GM18861 (cell line): ENCODE results near the gene C17orf107.
"Not testable (repeated sequence)": the region's sequence is repeated elsewhere in the genome, so short reads cannot be mapped to it uniquely, and the experiment has no call there.

Source experiments
- ATAC-seq: cut with Tn5 transposase; IDR thresholded peaks from one replicate; pipeline ENCODE4 v1.9.1; 2021; ENCODE audit not compliant: unreplicated experiment

Gene C17orf107

DNA sequence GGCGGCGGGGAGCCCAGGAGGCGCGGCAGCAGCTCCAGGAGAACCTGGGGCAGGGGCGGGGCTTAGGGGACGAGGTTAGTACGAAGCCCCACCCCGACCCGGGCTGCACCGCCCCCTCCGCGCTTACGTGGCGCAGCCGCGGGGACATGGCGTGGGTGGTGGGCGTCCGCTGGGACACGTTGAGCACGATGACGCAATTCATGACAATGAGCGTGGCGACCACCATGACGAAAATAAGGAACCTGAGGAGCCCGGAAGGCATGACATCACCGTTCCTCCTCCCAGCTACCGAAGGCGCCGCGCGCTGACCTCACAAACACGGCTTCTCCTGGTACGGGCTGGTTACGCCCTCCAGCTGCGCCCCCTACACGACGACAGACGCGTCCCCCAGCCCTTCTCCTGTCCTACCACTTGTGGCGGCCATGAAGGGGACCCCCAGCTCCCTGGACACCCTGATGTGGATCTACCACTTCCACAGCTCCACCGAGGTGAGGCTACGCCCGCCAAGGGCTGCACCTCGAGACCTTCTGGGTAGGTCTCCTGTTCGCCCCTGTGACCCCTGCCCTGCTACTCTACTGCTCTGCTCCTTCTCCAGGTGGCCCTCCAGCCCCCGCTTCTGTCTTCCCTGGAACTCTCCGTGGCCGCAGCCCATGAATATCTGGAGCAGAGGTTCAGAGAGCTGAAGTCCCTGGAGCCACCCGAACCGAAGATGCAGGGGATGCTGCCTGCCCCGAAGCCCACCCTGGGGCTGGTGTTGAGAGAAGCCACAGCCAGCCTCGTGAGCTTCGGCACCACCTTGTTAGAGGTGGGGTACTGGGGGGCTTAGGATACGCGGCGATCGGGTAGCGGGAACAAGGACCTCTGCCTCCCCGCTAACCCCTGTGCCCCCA is at the start of gene C17orf107:
TSS of gene C17orf107 (plus strand) at position 196 of the 890 bp plus-strand sequence. CDS start at position 423, 227 bp downstream.
- no peak for ATAC-seq

DNA sequence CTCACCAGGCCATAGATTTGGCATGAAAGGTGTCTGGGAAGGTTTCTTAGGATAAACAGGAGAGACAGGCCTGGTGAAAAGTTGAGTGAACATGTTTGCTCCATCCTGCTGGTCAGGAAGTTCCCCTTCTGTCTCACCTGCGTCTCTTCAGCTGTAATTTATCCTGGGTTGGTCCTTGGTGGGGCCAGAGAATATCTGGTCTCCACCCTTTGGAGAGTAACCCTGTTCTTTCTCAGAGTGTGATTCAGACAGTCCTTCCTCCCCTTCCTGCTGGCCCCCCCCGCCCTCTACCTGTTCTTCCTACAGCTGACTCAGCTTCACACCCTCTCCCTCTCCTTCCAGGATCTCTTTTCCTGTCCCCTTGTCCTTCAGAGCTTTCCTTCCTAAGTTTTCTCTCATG is 49.1 kb upstream of the C17orf107 start:
- ATAC-seq = no peak

DNA sequence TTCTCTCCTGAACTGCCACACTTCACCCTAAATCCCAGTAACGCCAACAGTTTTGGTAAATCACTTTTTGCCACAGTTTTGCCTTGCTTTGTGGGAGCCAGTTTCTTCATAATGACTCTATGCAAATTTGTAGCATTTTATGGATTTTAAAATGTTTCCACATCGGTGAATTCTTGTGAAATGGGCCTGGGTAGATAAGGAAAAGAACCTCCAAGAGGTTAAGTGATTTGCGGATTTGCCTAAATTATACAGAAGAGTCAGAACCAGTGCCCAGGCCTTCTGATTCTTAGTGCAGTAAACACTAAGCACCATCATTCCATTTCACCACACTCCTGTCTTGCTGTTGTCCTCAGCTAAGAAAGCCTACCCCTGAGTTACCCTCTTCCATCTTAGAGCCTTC is 48.3 kb upstream of the C17orf107 start:
- ATAC-seq = no peak

DNA sequence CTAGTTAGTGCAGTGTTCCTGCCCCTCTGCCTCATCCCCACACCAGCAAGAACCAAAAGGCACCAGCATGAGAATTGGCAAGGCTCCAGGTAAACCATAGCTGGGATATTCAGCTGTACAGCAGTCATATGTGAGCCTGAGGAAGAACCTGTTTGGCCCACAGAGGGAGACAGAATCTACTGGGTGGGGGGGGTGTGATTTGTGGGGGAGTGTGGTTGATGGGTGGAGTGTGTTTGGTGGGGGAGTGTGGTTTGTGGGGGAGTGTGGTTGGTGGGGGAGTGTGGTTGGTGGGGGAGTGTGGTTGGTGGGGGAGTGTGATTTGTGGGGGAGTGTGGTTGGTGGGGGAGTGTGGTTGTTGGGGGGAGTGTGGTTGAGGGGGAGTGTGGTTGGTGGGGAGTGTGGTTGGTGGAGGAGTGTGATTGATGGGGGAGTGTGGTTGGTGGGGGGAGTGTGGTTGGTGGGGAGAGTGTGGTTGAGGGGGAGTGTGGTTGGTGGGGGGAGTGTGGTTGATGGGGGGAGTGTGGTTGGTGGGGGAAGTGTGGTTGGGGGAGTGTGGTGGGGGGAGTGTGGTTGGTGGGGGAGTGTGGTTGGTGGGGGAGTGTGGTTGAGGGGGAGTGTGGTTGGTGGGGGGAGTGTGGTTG is 46.6 kb upstream of the C17orf107 start:
- no peak for ATAC-seq

DNA sequence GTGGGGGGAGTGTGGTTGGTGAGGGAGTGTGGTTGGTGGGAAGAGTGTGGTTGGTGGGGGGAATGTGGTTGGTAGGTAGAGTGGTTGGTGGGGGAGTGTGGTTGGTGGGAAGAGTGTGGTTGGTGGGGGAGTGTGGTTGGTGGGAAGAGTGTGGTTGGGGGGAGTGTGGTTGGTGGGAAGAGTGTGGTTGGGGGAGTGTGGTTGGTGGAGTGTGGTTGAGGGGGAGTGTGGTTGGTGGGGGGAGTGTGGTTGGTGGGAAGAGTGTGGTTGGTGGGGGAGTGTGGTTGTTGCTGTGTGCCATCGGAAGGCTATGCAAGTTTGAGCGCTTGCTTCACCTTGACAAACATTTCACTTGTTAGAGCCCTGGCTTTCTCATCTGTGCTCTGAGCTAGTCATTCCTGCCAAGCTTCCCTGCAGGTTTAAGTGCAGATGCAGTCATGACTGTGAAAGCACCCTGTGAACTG is 46.1 kb upstream of the C17orf107 start:
- no peak for ATAC-seq

DNA sequence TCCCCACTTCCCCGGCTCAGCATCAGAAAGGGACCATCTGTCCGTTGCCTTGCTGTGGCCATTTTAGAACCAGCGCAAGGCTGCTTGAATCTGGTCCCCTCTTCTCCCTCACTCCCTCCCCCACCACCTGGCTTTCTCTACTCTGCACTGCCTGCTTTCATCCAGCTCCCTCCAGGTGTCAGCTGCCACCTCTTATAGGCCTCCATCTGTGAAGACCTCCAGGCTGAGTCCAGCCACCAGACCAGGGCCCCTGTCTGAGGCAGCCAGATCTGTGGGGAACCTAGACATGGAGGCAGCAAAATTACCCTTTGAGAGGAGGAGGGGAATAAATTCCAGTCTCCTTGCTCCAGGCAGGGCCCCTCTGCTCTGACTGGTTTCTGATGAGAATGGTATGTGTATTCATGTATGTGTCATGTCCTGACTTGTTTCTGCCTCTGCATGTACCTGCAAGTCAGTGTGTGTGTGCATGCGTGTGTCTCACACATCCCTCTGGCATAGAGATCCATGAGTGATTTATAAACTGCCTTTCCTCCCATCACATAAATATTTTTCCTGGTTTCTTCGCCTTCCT is 45.1 kb upstream of the C17orf107 start:
- no peak for ATAC-seq

DNA sequence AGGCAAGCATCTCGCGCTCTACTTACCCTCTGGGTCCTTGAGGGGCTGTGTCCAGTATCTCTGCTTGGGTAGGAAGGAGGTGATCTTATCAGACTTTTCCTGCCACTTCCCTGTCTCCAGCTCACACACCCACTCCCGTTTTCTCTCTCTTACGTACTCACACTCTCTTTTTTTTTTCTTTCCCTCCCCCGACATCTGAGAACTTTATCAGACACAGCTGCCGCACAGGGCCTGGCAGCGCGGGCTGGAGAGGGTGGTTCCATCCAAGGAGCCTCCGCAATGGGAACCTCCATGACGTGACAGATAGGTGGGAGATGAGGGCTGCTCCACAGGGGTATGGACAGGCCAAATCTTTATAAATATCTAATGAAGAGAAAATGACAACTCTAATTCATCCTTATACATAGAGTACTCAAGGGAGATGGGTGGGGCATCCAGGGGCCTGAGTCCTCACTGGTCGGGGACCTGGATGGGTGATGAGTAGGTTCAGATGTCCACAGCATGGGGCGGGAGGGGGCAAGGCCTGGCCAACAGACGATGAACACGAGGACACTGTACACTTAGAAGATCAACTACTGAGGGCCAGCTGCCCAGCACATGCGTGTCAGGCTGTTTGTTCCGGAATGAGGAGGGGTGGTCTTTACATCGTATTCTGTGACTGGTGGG is 42.9 kb upstream of the C17orf107 start:
- ATAC-seq = no peak

DNA sequence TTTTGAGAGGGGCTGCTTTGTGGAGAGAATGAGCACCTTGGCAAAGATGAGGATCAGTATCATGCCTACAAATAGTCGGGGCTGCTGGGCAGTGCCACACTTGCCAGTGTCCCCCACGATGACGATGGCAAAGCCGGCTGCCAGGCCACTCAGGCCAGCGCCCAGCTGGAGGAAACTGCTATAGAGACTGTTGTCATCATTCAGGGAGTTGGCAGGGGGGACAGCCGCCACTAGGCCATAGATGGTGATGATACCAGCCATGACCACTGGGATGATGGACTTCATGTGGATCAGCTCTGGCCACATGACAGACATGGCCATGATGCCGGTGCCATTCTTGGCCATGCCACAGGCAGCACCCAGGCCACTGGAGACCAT is 42.4 kb upstream of the C17orf107 start:
- ATAC-seq = no peak

DNA sequence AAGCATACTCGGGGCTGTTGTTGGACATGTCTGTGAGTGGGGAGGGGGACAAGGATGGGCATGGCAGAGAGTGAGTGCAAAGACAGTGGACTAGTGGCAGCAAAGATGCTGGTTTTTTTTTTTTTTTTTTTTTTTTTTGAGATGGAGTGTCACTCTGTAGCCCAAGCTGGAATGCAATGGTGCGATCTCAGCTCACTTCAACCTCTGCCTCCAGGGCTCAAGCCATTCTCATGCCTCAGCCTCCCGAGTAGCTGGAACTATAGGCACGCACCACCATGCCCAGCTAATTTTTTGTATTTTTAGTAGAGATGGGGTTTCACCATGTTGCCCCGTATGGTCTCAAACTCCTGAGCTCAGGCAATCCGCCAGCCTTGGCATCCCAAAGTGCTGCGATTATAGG is 42.0 kb upstream of the C17orf107 start:
- ATAC-seq = not testable (repeated sequence)

DNA sequence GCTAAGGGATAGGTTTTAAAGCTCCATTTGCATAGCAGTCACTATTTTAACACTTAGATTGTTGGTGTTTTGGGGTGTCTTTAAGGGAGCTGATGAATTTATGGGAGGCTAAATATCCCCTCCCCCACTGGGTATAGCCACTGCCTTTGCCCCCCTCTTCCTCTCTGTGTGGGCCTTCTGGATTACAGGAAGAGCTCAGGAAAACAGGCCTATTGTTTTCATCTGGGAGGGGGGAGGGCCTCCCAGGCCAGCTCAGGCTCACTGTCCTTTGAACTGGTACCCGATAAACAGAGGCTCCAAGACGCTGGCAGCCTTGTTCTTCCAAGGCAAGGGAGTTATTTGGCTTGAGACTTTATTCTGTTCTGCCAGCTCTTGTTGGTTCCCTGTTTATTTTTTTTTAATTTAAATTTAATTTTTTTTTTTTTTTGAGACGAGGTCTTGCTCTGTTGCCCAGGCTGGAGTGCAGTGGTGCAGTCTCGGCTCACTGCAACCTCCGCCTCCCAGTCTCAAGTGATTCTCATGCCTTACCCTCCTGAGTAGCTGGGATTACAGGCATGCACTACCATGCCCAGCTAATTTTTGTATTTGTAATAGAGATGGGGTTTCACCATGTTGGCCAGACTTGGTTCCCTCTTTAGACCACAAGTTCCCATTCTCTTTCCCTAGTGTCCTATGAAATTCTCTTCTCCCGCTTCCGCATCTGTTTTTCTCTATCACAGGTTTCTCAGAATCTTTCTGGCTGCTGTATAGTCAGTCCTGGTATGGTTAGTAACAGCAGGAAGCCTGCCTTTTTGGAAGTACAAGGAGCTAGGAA is 41.1 kb upstream of the C17orf107 start:
- ATAC-seq = no peak

DNA sequence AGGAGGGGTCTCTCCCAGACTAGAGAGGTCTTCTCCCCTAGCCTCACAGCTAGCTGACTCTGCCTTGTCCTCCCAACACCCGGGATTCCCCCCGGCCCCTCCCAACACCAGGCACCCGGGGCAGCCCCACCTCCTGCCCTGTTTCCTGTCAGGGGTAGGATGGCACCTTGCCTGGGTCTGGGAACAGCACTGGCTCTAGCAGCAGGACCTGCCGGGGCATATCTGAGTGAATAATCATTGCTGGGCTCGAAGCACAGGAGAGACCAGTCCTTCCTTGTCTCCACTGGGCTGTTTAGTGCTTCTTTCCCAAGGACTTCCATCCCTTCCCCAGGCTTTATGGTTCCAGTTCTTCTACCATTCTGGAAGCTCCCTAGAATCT is 40.5 kb upstream of the C17orf107 start:
- ATAC-seq = no peak

DNA sequence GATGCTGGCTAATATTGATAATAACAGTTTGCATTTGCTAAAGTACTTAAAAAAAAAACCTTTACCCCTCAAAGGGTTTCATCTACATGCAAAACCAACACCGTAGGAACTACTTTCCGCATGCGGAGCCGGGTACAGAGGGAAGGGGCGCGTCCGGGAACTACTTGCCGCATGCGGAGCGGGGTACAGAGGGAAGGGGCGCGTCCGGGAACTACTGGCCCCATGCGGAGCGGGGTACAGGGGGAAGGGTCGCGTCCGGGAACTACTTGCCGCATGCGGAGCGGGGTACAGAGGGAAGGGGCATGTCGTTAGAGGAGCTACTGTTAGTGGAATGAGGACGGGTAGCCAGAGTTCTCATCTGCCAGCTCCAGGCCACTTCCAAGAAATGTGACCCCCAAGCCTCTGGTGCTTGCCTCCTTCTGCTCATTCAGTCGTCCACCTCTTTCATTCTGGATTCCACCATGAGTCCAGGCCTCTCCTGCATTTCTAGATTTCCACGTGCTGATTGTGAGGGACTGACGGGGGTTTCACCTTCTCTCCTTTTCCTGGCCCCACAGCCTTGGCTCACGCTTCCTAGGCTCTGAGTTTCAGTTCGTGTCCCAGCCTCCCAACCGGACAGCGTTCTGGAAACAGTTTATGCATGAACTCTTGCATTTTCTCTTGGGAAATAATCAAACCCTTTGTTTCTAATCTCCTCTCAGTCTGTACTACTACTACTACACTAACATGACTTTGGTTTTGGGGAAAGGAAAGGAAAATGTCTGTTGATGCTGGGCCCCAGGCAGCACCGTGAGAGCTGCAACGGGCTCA is 39.3 kb upstream of the C17orf107 start:
- no peak for ATAC-seq

DNA sequence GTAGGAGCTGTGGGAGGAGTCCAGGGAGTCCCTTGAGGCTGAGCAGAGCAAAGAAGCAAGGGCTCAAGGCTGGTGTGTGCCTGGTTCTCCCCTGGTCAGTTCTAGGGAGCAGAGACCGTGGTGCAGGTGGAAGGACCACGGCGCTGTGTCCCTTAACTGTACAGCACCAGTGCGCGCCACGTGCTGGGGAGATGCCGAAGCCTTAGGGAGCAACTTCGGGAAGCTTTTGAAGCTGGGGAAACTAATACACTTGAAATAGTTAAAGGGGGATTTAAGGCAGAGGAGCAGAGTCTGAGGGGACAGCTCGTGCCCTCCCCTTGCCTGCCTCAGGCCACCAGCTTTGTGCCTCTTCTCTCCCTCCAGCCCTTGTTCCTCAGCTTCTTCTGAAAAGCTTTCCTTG is 38.7 kb upstream of the C17orf107 start:
- no peak for ATAC-seq

DNA sequence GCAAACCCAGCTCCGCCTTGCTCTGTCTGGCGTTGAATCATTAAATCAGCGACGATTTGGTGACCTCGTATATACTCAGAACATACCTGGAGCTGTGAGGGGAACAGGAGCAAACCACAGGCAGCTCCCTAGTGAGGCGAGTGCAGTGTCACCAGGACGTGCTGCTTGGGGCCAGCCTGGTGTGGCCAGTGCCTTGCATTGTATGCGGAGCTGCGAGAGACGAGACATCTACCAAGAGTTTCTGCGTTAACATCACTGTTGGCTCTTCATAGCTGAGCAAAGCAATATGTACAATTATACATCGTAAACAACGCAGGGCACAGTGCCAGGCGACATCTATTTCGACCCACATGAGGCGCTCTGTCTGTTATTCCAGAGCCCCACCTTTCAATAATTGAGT is 38.3 kb upstream of the C17orf107 start:
- ATAC-seq = no peak

DNA sequence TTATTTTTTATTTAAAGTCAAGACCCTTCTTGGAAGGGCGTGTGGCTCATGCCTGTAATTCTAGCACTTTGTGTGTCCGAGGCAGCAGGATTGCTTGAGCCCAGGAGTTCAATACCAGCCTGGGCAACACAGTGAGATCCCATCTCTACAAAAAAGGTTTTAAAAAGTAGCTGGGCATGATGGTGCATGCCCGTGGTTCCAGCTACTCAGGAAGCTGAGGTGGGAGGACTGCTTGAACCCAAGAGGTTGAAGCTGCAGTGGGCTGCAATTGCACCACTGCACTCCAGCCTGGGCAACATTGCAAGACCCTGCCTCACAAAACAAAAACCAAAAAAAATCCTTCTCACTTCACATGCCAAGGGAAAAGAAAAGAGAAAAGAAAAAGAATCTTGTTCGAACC is 36.6 kb upstream of the C17orf107 start:
- no peak for ATAC-seq

DNA sequence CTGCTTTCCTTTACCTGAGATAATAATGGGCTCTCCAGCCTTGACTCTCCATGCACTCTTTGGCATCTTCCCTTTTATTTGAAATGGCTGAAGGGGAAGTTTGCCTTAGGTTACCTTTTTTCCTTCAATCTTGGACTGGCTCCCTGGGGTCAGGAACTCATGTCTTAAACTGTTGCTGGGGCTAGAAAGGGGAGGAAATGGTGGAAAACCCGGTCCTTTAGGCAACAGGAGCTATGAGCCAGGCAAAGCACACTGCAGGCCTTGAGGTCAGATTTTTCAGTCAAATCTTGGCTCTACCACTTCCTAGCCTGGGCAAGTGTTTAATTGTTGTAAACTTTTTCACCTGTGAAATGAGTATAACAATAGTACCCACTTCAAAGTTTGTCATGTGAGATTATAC is 36.0 kb upstream of the C17orf107 start:
- no peak for ATAC-seq

DNA sequence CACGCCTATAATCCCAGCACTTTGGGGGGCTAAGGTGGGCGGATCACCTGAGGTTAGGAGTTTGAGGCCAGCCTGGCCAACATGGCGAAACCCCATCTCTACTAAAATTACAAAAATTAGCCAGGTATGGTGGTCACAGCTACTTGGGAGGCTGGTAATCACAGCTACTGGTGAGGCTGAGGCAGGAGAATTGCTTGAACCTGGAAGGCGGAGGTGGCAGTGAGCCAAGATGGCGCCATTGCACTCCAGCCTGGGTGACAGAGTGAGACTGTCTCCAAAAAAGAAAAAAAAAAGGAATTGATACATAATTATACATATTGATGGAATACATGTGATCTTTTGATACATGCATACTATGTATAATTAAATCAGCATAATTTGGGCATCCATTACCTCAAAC is 31.8 kb upstream of the C17orf107 start:
- not testable (repeated sequence) for ATAC-seq

DNA sequence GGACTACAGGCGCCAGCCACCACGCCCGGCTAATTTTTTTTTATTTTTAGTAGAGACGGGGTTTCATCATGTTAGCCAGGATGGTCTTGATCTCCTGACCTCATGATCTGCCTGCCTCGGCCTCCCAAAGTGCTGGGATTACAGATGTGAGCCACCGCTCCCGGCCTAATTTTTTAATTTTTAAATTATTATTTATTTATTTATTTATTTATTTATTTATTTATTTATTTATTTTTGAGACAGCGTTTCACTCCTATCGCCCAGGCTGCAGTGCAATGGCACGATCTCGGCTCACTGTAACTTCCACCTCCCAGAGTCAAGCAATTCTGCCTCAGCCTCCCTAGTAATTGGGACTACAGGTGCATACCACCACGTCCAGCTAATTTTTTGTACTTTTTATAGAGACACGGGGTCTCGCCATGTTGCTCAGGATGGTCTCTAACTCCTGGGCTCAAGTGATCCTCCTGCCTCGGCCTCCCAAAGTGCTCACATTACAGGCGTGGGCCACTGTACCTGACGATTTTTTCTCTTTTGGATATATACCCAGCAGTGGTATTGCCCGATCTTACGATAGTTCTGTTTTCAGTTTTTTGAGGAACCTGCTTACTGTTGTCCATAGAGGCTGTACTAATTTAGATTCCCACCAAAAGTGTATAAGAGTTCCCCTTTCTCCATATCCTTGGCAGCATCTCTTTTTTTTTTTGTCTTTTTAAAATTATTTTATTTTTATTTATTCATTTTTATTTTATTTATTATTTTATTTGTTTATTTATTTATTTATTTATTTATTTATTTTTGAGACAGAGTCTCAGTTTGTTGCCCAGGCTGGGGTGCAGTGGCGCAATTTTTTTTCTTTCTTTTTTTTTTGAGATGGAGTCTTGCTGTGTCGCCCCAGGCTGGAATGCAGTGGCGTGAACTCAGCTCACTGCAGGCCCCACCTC is 30.0 kb upstream of the C17orf107 start:
- not testable (repeated sequence) for ATAC-seq

DNA sequence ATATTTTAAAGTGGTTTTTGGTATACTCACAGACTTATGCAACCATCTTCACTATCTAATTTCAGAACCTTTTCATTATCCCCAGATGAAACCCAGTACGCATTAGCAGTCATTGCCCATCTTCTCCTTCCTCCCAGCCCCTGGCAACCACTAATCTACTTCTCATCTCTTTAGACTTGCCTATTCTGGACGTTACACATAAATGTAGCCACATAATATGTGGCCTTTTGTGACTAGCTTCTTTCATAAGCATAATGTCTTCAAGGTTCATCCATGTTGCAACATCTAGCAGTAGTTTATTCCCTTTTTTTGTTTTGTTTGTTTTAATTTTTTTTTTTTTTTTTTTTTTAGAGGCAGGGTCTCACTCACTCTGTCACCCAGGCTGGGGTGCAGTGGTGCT is 28.5 kb upstream of the C17orf107 start:
- ATAC-seq = no peak
